G401.6 (cell line): Measurements from ENCODE around the gene TFF1.

ENCODE experiments used
- FAIRE-seq: peaks from 2 replicates; lab custom pipeline; 2012; peaks lifted over from hg19 to GRCh38; lab: Jason Lieb, UNC

TFF1 gene

GRCh38 chr21:42316891-42317290, 49.4 kb downstream of the TFF1 start:
- no peak for FAIRE-seq

GRCh38 chr21:42315296-42315891, 50.9 kb downstream of the TFF1 start, which contains the start of gene TFF3:
TSS of gene TFF3 (minus strand) at chr21:42315409. CDS start at chr21:42315374, 35 bp downstream.
- FAIRE-seq: no peak

- no peak for FAIRE-seq
Observed at GRCh38 chr21:42314616-42315295, 51.6 kb downstream of the TFF1 start.

GRCh38 chr21:42313501-42313969, 52.8 kb downstream of the TFF1 start:
- FAIRE-seq: no peak

- no peak for FAIRE-seq
Observed at GRCh38 chr21:42312626-42313104, 53.7 kb downstream of the TFF1 start.
